Stimulated activated naive CD8-positive, alpha-beta T cell treated with anti-CD3 and anti-CD28 coated beads, Interleukin-15, Interleukin-2, amounts not matched to agents 100 ng/mL and 50 ng/mL, for 24 hours (primary cell): ENCODE measurements around the gene CAD.

Experiments
- H3K27ac Mint-ChIP-seq: one replicate; pipeline ENCODE4 v1.8.0; 2021; ENCODE audit warnings: mild to moderate bottlenecking, mixed read lengths
- H3K27me3 Mint-ChIP-seq: one replicate; pipeline ENCODE4 v1.8.0; 2021; ENCODE audit warnings: mixed read lengths
- H3K36me3 Mint-ChIP-seq: one replicate; pipeline ENCODE4 v1.8.0; 2021; ENCODE audit warnings: low read depth, mixed read lengths
- H3K4me1 Mint-ChIP-seq: one replicate; pipeline ENCODE4 v1.8.0; 2021; ENCODE audit warnings: low read depth, mixed read lengths
- H3K4me3 Mint-ChIP-seq: one replicate; pipeline ENCODE4 v1.8.0; 2021; ENCODE audit warnings: mild to moderate bottlenecking, mixed read lengths
- H3K9me3 Mint-ChIP-seq: one replicate; pipeline ENCODE4 v1.8.0; 2021; ENCODE audit warnings: mixed read lengths

The CAD gene

GRCh38 chr2:27250652-27251379, 33.6 kb downstream of the CAD start:
- Mint-ChIP-seq H3K27ac (no peak overlapping the region), H3K9me3 (no peaks in the 10 kb centered on the region), H3K4me3 (no peak overlapping the region), H3K27me3 (peaks cover 14% of the 10 kb centered on the region), H3K36me3 (no peaks in the 10 kb centered on the region), H3K4me1 (no peaks in the 10 kb centered on the region)

GRCh38 chr2:27251766-27252165, 34.6 kb downstream of the CAD start:
- Mint-ChIP-seq H3K9me3 (no peaks in the 10 kb centered on the region), H3K27me3 (peaks cover 14% of the 10 kb centered on the region), H3K27ac (no peak overlapping the region), H3K4me1 (no peaks in the 10 kb centered on the region), H3K36me3 (no peaks in the 10 kb centered on the region), H3K4me3 (no peak overlapping the region)

- no peaks in the 10 kb centered on the region for H3K4me1 Mint-ChIP-seq
- no peak overlapping the region for H3K4me3 Mint-ChIP-seq
- no peak overlapping the region for H3K27ac Mint-ChIP-seq
- H3K9me3 Mint-ChIP-seq: no peaks in the 10 kb centered on the region
- peaks cover 38% of the 10 kb centered on the region for H3K27me3 Mint-ChIP-seq
- H3K36me3 Mint-ChIP-seq: no peaks in the 10 kb centered on the region
Observed at GRCh38 chr2:27255187-27255586, 38.0 kb downstream of the CAD start.

DNA sequence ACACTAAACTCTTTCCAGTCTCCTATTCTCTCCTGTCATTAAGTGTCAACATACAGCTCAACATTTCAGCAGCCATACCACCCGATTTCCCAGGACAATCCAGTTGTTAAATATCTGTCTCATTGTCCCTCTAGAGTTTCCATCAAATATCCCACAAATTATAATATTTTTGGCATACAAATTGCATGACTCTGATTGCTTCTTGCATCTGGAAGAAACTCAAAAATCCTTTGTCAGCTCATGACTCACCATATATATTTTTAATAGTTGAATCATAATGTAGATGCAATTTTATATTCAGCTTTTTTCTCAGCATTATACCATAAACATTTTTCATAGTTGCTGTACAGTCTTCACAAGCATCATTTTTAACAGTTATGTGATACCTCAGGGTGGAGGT, 38.5 kb downstream of the CAD start:
- Mint-ChIP-seq H3K36me3 (no peaks in the 10 kb centered on the region), H3K4me3 (no peak overlapping the region), H3K4me1 (no peaks in the 10 kb centered on the region), H3K27ac (no peak overlapping the region), H3K9me3 (no peaks in the 10 kb centered on the region), H3K27me3 (peaks cover 43% of the 10 kb centered on the region)

DNA sequence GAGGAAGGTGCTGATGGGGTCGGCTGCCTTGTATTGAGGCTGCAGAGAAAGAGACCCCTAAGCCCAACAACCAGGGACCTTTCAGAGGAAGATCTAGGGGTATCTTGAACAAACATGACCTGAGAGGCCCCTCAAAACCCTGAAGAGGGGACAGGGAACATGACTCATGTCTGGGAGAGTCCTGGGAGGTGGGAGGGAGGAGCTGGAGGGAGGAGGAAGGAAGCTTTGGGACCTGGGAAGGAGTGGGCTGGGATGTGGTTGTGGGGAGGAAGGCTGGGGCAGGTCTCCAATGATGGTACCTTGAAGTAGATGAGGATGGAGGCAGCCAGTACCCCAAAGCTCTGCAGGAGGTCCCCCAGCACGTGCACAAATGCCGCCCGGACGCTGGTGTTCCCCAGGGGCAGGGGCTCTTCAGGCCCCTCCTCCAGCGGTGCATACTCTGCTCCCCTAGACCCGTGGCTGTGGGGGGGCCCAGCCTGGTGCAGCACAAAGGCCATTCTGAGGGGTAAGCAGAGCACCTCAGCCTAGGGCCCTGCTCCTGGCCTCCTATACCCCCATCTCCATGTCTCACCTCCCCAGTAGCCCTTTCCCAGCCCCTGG, 39.8 kb downstream of the CAD start:
- H3K36me3 Mint-ChIP-seq: no peaks in the 10 kb centered on the region
- no peak overlapping the region for H3K4me3 Mint-ChIP-seq
- no peaks in the 10 kb centered on the region for H3K9me3 Mint-ChIP-seq
- peaks cover 10% of the 10 kb centered on the region for H3K4me1 Mint-ChIP-seq
- no peak overlapping the region for H3K27ac Mint-ChIP-seq
- H3K27me3 Mint-ChIP-seq: peaks cover 56% of the 10 kb centered on the region

DNA sequence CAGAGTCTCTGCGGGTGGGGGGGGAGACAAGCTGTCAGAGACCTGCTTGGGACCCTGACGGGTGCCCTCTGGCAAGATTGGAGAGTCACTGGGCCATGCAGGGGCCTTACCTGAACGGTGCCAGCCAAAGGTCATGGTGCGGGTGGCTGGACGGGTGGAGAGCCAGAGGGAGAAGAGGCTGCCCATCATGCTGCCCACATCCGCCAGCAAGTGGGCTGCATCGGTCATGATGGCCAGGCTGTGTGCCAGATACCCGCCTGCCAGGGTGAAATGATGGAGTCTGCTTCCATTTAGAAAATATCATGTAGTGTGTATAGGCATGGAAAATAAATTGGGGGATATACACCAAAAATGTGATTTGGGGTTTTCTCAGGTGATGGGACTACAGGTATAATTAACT, 40.9 kb downstream of the CAD start:
- H3K36me3 Mint-ChIP-seq: no peaks in the 10 kb centered on the region
- H3K4me1 Mint-ChIP-seq: peaks cover 11% of the 10 kb centered on the region
- H3K27me3 Mint-ChIP-seq: peaks cover 57% of the 10 kb centered on the region
- no peaks in the 10 kb centered on the region for H3K9me3 Mint-ChIP-seq
- no peak overlapping the region for H3K4me3 Mint-ChIP-seq
- no peak overlapping the region for H3K27ac Mint-ChIP-seq

GRCh38 chr2:27261241-27261925, 44.2 kb downstream of the CAD start:
- Mint-ChIP-seq H3K36me3 (no peaks in the 10 kb centered on the region), H3K27me3 (peaks cover 56% of the 10 kb centered on the region), H3K4me3 (peak overlapping the region; percentile 47), H3K4me1 (peaks cover 29% of the 10 kb centered on the region), H3K9me3 (no peaks in the 10 kb centered on the region), H3K27ac (peak overlapping the region; percentile 39)

GRCh38 chr2:27261926-27262298, 44.7 kb downstream of the CAD start:
- H3K4me3 Mint-ChIP-seq: peak overlapping the region; percentile 47
- no peaks in the 10 kb centered on the region for H3K9me3 Mint-ChIP-seq
- H3K27ac Mint-ChIP-seq: no peak overlapping the region
- peaks cover 29% of the 10 kb centered on the region for H3K4me1 Mint-ChIP-seq
- no peaks in the 10 kb centered on the region for H3K36me3 Mint-ChIP-seq
- peaks cover 56% of the 10 kb centered on the region for H3K27me3 Mint-ChIP-seq

DNA sequence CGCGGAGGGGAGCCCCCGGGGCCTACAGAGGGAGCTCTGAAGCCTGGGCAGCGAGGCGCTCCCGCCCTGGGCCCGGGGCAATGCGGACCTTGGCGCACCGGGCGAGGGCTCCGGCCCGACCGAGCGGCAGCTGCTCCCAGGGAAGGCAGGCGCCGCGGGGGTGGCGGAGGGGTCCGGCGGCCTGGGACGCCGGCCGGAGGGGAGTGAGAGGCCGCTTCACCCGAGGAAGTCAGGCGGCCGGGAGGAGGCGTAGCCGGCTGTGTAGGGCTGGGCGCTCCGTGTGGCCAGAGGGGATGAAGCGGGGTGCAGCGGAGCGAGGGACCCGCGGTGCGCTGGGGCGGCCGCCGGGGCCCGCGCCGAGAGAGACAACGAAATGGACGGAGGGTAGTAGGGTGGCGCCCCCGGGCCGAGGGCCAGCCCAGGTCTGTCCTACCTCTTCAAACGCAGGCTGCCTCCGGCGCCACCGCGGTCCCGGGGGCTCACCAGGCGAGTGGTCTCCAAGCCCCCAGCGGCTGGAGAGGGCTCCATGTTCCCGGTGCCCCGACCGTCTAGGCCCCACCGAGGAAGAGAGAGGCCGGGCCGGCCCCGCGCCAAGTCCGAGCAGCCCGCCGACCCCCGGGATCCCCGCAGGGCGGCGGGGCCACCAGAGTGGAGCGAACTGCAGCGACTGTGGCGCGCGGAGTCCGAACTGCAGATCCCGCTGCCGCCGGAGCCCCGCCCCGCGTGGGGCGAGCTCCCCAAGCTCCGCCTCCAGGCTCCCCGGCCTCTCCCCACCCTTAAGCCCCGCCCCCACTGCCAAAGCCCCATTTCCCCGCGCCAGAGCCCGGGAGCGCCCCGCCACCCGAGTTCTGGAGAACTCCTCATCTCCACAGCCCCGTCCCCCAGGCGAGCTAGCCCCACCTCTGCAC, 45.5 kb downstream of the CAD start, which contains the start of gene SLC30A3:
Gene SLC30A3 (minus strand): TSS at position 669 of the 908 bp plus-strand sequence. CDS start 141 bp downstream, at position 528.
- no peaks in the 10 kb centered on the region for H3K9me3 Mint-ChIP-seq
- no peaks in the 10 kb centered on the region for H3K36me3 Mint-ChIP-seq
- H3K27me3 Mint-ChIP-seq: peaks cover 51% of the 10 kb centered on the region
- H3K27ac Mint-ChIP-seq: peak within 1 kb of the TSS; percentile 80
- H3K4me1 Mint-ChIP-seq: peaks cover 29% of the 10 kb centered on the region
- H3K4me3 Mint-ChIP-seq: peak within 1 kb of the TSS; percentile 85

GRCh38 chr2:27263287-27264252, 46.4 kb downstream of the CAD start:
- H3K4me1 Mint-ChIP-seq: peaks cover 29% of the 10 kb centered on the region
- peak overlapping the region; percentile 85 for H3K4me3 Mint-ChIP-seq
- no peaks in the 10 kb centered on the region for H3K9me3 Mint-ChIP-seq
- H3K27me3 Mint-ChIP-seq: peaks cover 43% of the 10 kb centered on the region
- no peaks in the 10 kb centered on the region for H3K36me3 Mint-ChIP-seq
- H3K27ac Mint-ChIP-seq: peak overlapping the region; percentile 80

- Mint-ChIP-seq H3K4me3 (peak overlapping the region; percentile 85), H3K36me3 (no peaks in the 10 kb centered on the region), H3K27me3 (peaks cover 38% of the 10 kb centered on the region), H3K9me3 (no peaks in the 10 kb centered on the region), H3K27ac (peak overlapping the region; percentile 63), H3K4me1 (peaks cover 29% of the 10 kb centered on the region)
Observed at GRCh38 chr2:27264253-27264752, 47.1 kb downstream of the CAD start.

- Mint-ChIP-seq H3K4me3 (peak overlapping the region; percentile 66), H3K9me3 (no peaks in the 10 kb centered on the region), H3K27ac (no peak overlapping the region), H3K4me1 (peaks cover 29% of the 10 kb centered on the region), H3K36me3 (no peaks in the 10 kb centered on the region), H3K27me3 (peaks cover 38% of the 10 kb centered on the region)
Observed at GRCh38 chr2:27264753-27265535, 47.8 kb downstream of the CAD start.

- H3K27ac Mint-ChIP-seq: no peak overlapping the region
- no peaks in the 10 kb centered on the region for H3K36me3 Mint-ChIP-seq
- peaks cover 33% of the 10 kb centered on the region for H3K27me3 Mint-ChIP-seq
- H3K4me1 Mint-ChIP-seq: peaks cover 29% of the 10 kb centered on the region
- peak overlapping the region; percentile 47 for H3K4me3 Mint-ChIP-seq
- H3K9me3 Mint-ChIP-seq: no peaks in the 10 kb centered on the region
Observed at GRCh38 chr2:27265536-27265870, 48.3 kb downstream of the CAD start.
